ENCODE measurements around the gene S100B. TPM values are rescaled to one million over a fixed set of nuclear protein-coding genes. Genes with fewer than 3 reads are reported as not detected.

Gene S100B
- total and polyA plus RNA-seq, 2 donors (not counting 3 experiments of a cell fraction or from before 2014, with no cell fraction given), result not detected

DNA sequence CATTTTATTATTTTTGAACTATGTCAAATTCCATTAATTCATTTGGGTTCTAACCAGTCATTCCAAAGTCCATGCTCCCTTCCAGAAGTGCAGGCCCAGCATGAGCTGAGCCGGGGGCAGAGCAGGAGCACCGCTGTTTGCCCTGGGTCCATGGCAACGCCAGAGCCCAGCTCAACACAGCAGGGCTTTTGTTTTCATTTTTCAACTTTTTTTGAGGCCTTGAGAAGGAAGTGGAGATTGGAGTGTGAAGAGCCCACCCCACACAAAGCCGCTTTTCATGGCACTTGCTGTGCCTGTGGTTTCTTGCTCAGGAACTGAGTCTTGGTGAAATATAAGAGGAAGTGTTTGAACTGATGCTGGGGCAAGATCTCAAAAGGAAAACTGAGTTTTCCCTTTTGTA lies 17.3 kb upstream of the S100B start:
- no TSS peak for BruUV-seq (replicated peaks)
- no peaks in the 10 kb centered on the region for H3K36me3 ChIP-seq (ENCODE audit: control insufficient read depth in 2 of 2, extremely low read depth in 1 of 2, insufficient read depth in 2 of 2, low read length in 2 of 2)
- DNase-seq (ENCODE audit: low read depth, low spot score) (peak; percentile 36), FAIRE-seq (no peak)
- H2AFZ ChIP-seq (ENCODE audit: low read depth, low read length), result no peak overlapping the region
- H3K27ac ChIP-seq (ENCODE audit: insufficient read depth, low read depth, low read length), result no peak overlapping the region
- no peaks in the 10 kb centered on the region for H4K20me1 ChIP-seq (replicated peaks; ENCODE audit: control insufficient read depth, extremely low read depth, insufficient read depth, low read length)
- H3K4me2 ChIP-seq (ENCODE audit: insufficient read depth, low read length), result no peak overlapping the region
- dilution Hi-C loops (cut with MboI; ENCODE audit: extremely low pct_ligation_motif_present, low sequenced_read_pairs) (no loop called here), intact Hi-C loops (cut with micrococcal nuclease) (no loop called here)
- H3K4me3 ChIP-seq (replicated peaks in 1 of 3; ENCODE audit: insufficient read depth in 1 of 3, low read depth in 1 of 3, low read length in 3 of 3), result no peak overlapping the region
- no peaks in the 10 kb centered on the region for H3K9me3 ChIP-seq (replicated peaks; ENCODE audit: control insufficient read depth, insufficient read depth, low read length)
- CTCF ChIA-PET, result no interaction called here
- H3K27me3 ChIP-seq (ENCODE audit: control insufficient read depth in 2 of 2, insufficient read depth in 2 of 2, low read length in 2 of 2), result peaks cover 6 to 8% of the 10 kb centered on the region in 2 experiments
- POLR2A ChIA-PET, result no interaction called here
- no peaks in the 10 kb centered on the region for H3K9me1 ChIP-seq (replicated peaks; ENCODE audit: control insufficient read depth, extremely low read depth, insufficient read depth, low read length)
- no peaks in the 10 kb centered on the region for H3K79me2 ChIP-seq (ENCODE audit: control insufficient read depth, insufficient read depth, low read length)
- no peaks in the 10 kb centered on the region for H3K4me1 ChIP-seq (ENCODE audit: control insufficient read depth, extremely low read depth, insufficient read depth, low read length)
- no peak for TF ChIP-seq MYC (IDR thresholded peaks at IDR 0.05; ENCODE audit: low read depth, low read length)
- no peak for TF ChIP-seq POLR2AphosphoS5 (IDR thresholded peaks at IDR 0.05; ENCODE audit: insufficient read depth, low read depth, low read length)
- TF ChIP-seq, protein P1, sequence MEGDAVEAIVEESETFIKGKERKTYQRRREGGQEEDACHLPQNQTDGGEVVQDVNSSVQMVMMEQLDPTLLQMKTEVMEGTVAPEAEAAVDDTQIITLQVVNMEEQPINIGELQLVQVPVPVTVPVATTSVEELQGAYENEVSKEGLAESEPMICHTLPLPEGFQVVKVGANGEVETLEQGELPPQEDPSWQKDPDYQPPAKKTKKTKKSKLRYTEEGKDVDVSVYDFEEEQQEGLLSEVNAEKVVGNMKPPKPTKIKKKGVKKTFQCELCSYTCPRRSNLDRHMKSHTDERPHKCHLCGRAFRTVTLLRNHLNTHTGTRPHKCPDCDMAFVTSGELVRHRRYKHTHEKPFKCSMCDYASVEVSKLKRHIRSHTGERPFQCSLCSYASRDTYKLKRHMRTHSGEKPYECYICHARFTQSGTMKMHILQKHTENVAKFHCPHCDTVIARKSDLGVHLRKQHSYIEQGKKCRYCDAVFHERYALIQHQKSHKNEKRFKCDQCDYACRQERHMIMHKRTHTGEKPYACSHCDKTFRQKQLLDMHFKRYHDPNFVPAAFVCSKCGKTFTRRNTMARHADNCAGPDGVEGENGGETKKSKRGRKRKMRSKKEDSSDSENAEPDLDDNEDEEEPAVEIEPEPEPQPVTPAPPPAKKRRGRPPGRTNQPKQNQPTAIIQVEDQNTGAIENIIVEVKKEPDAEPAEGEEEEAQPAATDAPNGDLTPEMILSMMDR (IDR thresholded peaks at IDR 0.05; ENCODE audit: extremely low read depth in 1 of 2, insufficient read depth in 1 of 2, low read depth in 1 of 2, low read length in 2 of 2), result no peak
- TF ChIP-seq EZH2 (IDR thresholded peaks at IDR 0.05; ENCODE audit: borderline replicate concordance, low read depth, low read length, severe bottlenecking), result no peak
- TF ChIP-seq POLR2A (IDR thresholded peaks at IDR 0.05; ENCODE audit: low read depth, low read length), result no peak
- TF ChIP-seq JUN (IDR thresholded peaks at IDR 0.05; ENCODE audit: borderline replicate concordance, insufficient read depth, insufficient read length, low read depth), result no peak
- no peak for TF ChIP-seq GATA2 (IDR thresholded peaks at IDR 0.05; ENCODE audit: insufficient read depth, insufficient read length, low read depth, low read length)
- TF ChIP-seq, protein P2, sequence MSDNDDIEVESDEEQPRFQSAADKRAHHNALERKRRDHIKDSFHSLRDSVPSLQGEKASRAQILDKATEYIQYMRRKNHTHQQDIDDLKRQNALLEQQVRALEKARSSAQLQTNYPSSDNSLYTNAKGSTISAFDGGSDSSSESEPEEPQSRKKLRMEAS (IDR thresholded peaks at IDR 0.05; ENCODE audit: insufficient read depth, insufficient read length), result no peak
- no peak for TF ChIP-seq FOS (IDR thresholded peaks at IDR 0.05; ENCODE audit: borderline replicate concordance, insufficient read depth, low read length)
- no peak overlapping the region for H3K9ac ChIP-seq (replicated peaks; ENCODE audit: extremely low read depth, insufficient read depth, low read length)

All from endothelial cell of umbilical vein (primary cell).